ENCODE results near the gene IP6K3. TPM values are rescaled to one million over a fixed set of nuclear protein-coding genes. Genes with fewer than 3 reads are reported as not detected.

Gene IP6K3
- total RNA-seq, 1 experiment from 2014 or later, result not detected

DNA sequence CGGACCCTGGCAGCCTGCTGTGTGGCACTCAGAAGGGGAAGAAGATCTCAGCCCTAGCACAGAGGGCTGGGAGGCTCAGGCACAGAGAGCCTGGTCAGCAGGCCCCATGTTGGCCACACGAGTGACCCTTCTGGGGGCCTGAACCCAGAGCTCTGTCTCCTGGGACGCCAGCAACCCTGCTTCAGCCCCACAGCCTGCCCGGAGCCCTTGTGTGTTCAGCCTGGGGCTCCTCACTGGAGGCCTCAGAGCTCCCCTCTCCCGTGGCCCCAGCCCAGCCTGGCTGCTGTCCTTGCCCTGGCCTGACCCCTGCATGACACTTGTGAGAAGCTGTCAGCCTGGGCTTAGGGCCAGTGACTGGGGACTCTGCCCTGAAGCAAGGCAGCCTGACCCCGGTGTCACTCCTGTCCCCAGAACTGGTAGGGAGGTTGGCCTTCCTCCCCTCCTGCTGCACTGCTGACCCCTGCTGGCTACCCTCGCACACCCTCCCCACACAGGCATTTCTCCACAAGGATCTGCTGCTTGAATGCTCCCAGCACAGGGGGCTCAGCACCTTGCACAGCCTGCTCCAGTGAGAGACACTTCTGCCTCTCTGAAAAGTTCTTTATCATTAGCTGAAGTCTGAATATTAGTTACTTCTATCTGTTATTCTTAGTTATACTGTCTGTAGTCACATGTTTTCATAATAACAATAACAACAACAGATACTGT is 15.4 kb upstream of the IP6K3 start:
- no peak overlapping the region for H3K9ac ChIP-seq (ENCODE audit: low read length)
- no peaks in the 10 kb centered on the region for H3K36me3 ChIP-seq (ENCODE audit: insufficient read depth, low read length)
- no peaks in the 10 kb centered on the region for H3K27me3 ChIP-seq (ENCODE audit: low read length)
- H3K9me3 ChIP-seq (ENCODE audit: low read length), result no peaks in the 10 kb centered on the region
- no peaks in the 10 kb centered on the region for H3K4me1 ChIP-seq (ENCODE audit: low read length)
- H3K27ac ChIP-seq (ENCODE audit: low read length), result no peak overlapping the region
- peak; percentile 84 for DNase-seq
- H4K20me1 ChIP-seq (ENCODE audit: insufficient read depth, low read depth, low read length), result 0 out of 2 replicates have a peak, but pooled peaks cover 4% of the 10 kb centered on the region
- H3K4me2 ChIP-seq (ENCODE audit: low read depth, low read length, poor library complexity, severe bottlenecking), result no peak overlapping the region
- H3K4me3 ChIP-seq (ENCODE audit: low read length), result no peak overlapping the region
- no peaks in the 10 kb centered on the region for H3K9me2 ChIP-seq (replicated peaks; ENCODE audit: insufficient read depth, low read length)
- H2AFZ ChIP-seq (ENCODE audit: low read length), result no peak overlapping the region
- no peaks in the 10 kb centered on the region for H3K79me2 ChIP-seq (ENCODE audit: low read length)

DNA sequence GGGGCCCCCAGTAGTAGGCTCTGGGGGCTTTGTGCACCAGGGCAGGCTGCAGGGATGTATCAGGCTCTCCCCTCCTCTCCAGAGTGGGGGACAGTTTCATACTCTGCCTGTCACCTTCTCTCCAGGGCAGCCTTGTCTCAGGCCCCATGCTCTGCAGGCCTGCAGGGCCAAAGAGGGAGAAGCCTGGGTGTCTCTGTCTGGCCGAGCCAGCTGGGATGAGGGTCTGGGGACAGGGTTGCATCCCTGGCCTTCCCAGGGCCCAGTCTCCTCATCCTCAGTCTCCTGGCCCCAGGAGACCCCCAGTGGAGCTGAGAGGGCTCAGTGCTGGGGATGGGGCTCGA is 14.8 kb upstream of the IP6K3 start:
- Histone ChIP-seq H3K27me3 (ENCODE audit: low read length) (no peaks in the 10 kb centered on the region), H3K4me2 (ENCODE audit: low read depth, low read length, poor library complexity, severe bottlenecking) (no peak overlapping the region)

DNA sequence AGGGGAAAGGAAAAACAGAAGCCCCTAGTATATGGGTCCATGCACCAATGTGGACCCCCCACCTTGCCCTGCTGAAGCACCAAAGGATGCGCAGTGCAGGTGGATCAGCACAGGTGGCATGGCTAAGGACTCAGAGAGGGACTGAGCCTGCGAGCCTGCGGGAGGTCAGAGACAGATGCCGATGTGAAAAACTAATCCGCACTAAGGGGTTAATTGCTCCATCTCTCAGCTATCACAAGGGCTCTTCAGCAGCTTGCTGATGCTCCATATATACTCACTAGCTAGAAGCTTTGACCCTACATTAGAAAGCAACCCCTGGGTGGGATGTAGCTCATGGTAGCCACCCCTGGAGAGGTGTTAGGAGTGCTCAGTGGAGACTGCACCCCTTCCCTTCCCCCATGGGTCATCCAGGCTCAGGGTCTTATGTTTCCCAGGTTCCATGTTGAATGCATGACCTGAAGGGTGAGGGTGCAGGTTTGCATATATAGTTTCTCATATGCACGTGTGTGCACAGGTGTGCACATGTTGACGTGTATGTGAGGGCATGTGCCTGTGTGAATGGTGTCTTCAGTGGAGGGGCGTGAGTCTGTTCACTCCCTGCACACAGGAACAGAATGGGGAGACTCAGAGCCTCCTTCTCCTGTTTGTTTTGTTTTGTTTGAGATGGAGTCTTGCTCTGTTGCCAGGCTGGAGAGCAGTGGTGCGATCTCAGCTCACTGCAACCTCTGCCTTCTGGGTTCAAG is 13.4 kb upstream of the IP6K3 start:
- Histone ChIP-seq H3K9me2 (replicated peaks; ENCODE audit: insufficient read depth, low read length) (no peaks in the 10 kb centered on the region), H3K4me2 (ENCODE audit: low read depth, low read length, poor library complexity, severe bottlenecking) (no peak overlapping the region), H3K27ac (ENCODE audit: low read length) (no peak overlapping the region), H4K20me1 (ENCODE audit: insufficient read depth, low read depth, low read length) (0 out of 2 replicates have a peak, but pooled peaks cover 4% of the 10 kb centered on the region), H2AFZ (ENCODE audit: low read length) (no peak overlapping the region), H3K4me1 (ENCODE audit: low read length) (peaks cover 6% of the 10 kb centered on the region), H3K36me3 (ENCODE audit: insufficient read depth, low read length) (no peaks in the 10 kb centered on the region), H3K27me3 (ENCODE audit: low read length) (no peaks in the 10 kb centered on the region), H3K79me2 (ENCODE audit: low read length) (no peaks in the 10 kb centered on the region), H3K4me3 (ENCODE audit: low read length) (no peak overlapping the region), H3K9ac (ENCODE audit: low read length) (no peak overlapping the region), H3K9me3 (ENCODE audit: low read length) (no peaks in the 10 kb centered on the region)
- no peak for DNase-seq

More for the DNA sequence above, 14.8 kb upstream of the IP6K3 start:
- no peak overlapping the region for H2AFZ ChIP-seq (ENCODE audit: low read length)
- H4K20me1 ChIP-seq (ENCODE audit: insufficient read depth, low read depth, low read length), result 0 out of 2 replicates have a peak, but pooled peaks cover 4% of the 10 kb centered on the region
- H3K27ac ChIP-seq (ENCODE audit: low read length), result no peak overlapping the region
- no peak overlapping the region for H3K4me3 ChIP-seq (ENCODE audit: low read length)
- H3K4me1 ChIP-seq (ENCODE audit: low read length), result no peaks in the 10 kb centered on the region
- H3K9ac ChIP-seq (ENCODE audit: low read length), result no peak overlapping the region
- H3K9me2 ChIP-seq (replicated peaks; ENCODE audit: insufficient read depth, low read length), result no peaks in the 10 kb centered on the region
- H3K79me2 ChIP-seq (ENCODE audit: low read length), result no peaks in the 10 kb centered on the region
- no peaks in the 10 kb centered on the region for H3K36me3 ChIP-seq (ENCODE audit: insufficient read depth, low read length)
- DNase-seq, result no peak
- H3K9me3 ChIP-seq (ENCODE audit: low read length), result no peaks in the 10 kb centered on the region

DNA sequence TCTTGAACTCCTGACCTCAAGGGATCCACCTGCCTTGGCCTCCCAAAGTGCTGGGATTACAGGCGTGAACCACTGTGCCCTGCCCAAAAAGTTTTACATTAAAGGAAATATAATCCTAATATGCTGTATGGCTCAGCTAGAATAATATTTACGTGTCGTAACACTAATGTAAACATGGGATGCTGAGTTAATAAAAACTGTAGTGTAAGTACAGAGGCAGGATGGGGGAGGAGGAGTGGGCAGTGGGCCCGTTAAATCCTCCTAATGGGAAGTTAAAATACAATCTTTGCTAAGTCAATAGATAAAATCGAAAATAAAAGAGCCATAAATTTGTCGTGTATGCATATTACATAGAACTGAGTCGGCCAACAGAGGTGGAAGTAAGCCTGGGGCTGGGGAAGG is 12.1 kb upstream of the IP6K3 start:
- Histone ChIP-seq H3K36me3 (ENCODE audit: insufficient read depth, low read length) (no peaks in the 10 kb centered on the region), H4K20me1 (ENCODE audit: insufficient read depth, low read depth, low read length) (0 out of 2 replicates have a peak, but pooled peaks cover 4% of the 10 kb centered on the region), H3K79me2 (ENCODE audit: low read length) (no peaks in the 10 kb centered on the region), H3K4me2 (ENCODE audit: low read depth, low read length, poor library complexity, severe bottlenecking) (no peak overlapping the region), H3K9me2 (replicated peaks; ENCODE audit: insufficient read depth, low read length) (no peaks in the 10 kb centered on the region), H3K27me3 (ENCODE audit: low read length) (no peaks in the 10 kb centered on the region), H3K9ac (ENCODE audit: low read length) (no peak overlapping the region), H3K9me3 (ENCODE audit: low read length) (no peaks in the 10 kb centered on the region), H2AFZ (ENCODE audit: low read length) (no peak overlapping the region), H3K27ac (ENCODE audit: low read length) (no peak overlapping the region), H3K4me3 (ENCODE audit: low read length) (no peak overlapping the region), H3K4me1 (ENCODE audit: low read length) (peaks cover 13% of the 10 kb centered on the region)
- DNase-seq, result no peak

DNA sequence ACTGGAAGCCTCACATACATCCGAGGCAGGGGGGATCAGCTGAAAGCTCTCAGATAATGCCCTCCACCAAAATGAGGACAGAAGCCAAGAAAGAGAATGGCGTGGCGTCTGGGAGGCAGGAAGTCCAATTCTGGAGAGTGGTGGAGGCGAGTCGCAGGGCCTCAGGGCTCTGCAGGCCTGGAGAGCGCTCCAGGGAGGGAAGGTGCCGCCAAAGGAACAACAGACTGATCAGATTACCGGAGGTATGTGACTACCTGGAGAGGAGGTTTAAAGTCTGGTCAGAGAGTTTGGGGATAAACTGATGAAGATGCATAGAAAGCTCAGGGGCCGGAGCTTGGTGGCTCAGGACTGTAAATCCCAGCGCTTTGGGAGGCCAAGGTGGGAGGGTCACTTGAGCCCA is 11.2 kb upstream of the IP6K3 start:
- H4K20me1 ChIP-seq (ENCODE audit: insufficient read depth, low read depth, low read length), result 0 out of 2 replicates have a peak, but pooled peaks cover 4% of the 10 kb centered on the region
- H3K27me3 ChIP-seq (ENCODE audit: low read length), result no peaks in the 10 kb centered on the region
- H3K4me2 ChIP-seq (ENCODE audit: low read depth, low read length, poor library complexity, severe bottlenecking), result no peak overlapping the region
- H3K9me3 ChIP-seq (ENCODE audit: low read length), result no peaks in the 10 kb centered on the region
- no peak overlapping the region for H3K27ac ChIP-seq (ENCODE audit: low read length)
- H3K79me2 ChIP-seq (ENCODE audit: low read length), result no peaks in the 10 kb centered on the region
- no peak overlapping the region for H3K9ac ChIP-seq (ENCODE audit: low read length)
- no peaks in the 10 kb centered on the region for H3K9me2 ChIP-seq (replicated peaks; ENCODE audit: insufficient read depth, low read length)
- H3K4me3 ChIP-seq (ENCODE audit: low read length), result no peak overlapping the region
- no peak overlapping the region for H2AFZ ChIP-seq (ENCODE audit: low read length)
- DNase-seq, result no peak
- H3K4me1 ChIP-seq (ENCODE audit: low read length), result peaks cover 13% of the 10 kb centered on the region
- H3K36me3 ChIP-seq (ENCODE audit: insufficient read depth, low read length), result no peaks in the 10 kb centered on the region

DNA sequence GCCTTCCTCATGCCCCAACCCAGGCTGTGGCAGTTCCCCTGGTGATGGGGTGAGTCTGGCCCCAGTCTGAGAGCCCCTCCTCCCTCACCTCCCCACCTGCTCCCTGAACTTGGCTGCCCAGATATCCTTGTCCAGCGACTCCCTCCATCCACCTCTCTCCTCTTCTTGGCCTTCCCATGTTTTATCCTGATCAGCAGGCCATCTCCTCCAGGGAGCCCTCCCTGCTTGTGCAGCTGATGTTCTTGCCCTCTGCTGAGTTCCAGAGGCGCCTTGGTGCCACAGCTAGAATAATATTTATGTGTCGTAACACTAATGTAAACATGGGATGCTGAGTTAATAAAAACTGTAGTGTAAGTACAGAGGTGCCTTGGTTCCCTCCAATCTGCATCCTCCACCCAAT is 10.4 kb upstream of the IP6K3 start:
- no peaks in the 10 kb centered on the region for H4K20me1 ChIP-seq (ENCODE audit: insufficient read depth, low read depth, low read length)
- no peaks in the 10 kb centered on the region for H3K79me2 ChIP-seq (ENCODE audit: low read length)
- no peaks in the 10 kb centered on the region for H3K9me2 ChIP-seq (replicated peaks; ENCODE audit: insufficient read depth, low read length)
- no peak overlapping the region for H3K9ac ChIP-seq (ENCODE audit: low read length)
- H3K4me3 ChIP-seq (ENCODE audit: low read length), result no peak overlapping the region
- H3K4me1 ChIP-seq (ENCODE audit: low read length), result peaks cover 13% of the 10 kb centered on the region
- H3K4me2 ChIP-seq (ENCODE audit: low read depth, low read length, poor library complexity, severe bottlenecking), result no peak overlapping the region
- no peak overlapping the region for H3K27ac ChIP-seq (ENCODE audit: low read length)
- no peak for DNase-seq
- no peaks in the 10 kb centered on the region for H3K9me3 ChIP-seq (ENCODE audit: low read length)
- H3K27me3 ChIP-seq (ENCODE audit: low read length), result no peaks in the 10 kb centered on the region
- no peaks in the 10 kb centered on the region for H3K36me3 ChIP-seq (ENCODE audit: insufficient read depth, low read length)
- H2AFZ ChIP-seq (ENCODE audit: low read length), result no peak overlapping the region

DNA sequence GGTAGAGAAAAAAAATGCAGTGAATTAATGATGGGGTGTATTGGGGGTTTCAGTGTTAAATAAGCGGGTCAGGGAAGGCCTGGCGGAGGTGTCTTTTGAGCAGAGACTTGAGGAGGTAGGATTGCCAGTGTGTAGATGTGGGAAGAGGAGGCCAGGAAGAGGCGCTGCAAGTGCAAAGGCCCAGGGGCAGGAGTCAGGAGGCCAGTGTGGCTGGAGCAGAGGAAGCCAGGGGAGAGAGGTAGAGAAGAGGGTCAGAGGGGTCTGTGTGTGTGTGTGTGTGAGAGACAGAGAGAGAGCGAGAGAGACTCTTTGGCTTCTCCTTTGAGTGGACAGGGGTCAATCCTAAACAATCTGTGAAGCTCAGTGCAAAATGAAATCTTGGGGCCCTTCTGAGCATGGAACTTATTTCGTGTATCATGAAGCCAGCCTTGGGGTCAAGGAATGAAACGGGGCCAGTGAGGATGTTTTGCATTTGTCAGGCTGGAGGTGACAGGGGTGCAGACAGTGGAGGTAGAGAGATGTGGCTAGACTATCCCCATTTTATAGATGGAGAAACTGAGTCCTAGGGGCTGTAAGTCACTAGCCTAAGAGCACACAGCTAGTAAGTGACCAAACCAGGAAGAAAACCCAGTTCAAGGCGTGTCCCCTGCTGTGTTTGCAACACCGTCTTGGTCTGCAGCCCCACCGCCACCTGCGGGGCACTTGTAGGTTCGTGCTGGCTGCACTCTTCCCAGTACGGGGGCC is 9.7 kb upstream of the IP6K3 start:
- Histone ChIP-seq H3K9me2 (replicated peaks; ENCODE audit: insufficient read depth, low read length) (no peaks in the 10 kb centered on the region), H3K27me3 (ENCODE audit: low read length) (no peaks in the 10 kb centered on the region), H4K20me1 (ENCODE audit: insufficient read depth, low read depth, low read length) (no peaks in the 10 kb centered on the region), H3K27ac (ENCODE audit: low read length) (no peak overlapping the region), H3K36me3 (ENCODE audit: insufficient read depth, low read length) (no peaks in the 10 kb centered on the region), H3K9ac (ENCODE audit: low read length) (no peak overlapping the region), H3K9me3 (ENCODE audit: low read length) (no peaks in the 10 kb centered on the region), H3K79me2 (ENCODE audit: low read length) (no peaks in the 10 kb centered on the region), H3K4me1 (ENCODE audit: low read length) (peaks cover 13% of the 10 kb centered on the region), H3K4me2 (ENCODE audit: low read depth, low read length, poor library complexity, severe bottlenecking) (no peak overlapping the region), H2AFZ (ENCODE audit: low read length) (no peak overlapping the region), H3K4me3 (ENCODE audit: low read length) (no peak overlapping the region)
- no peak for DNase-seq
